GM23338 (cell line): ENCODE measurements around the gene KLHL26.

Source experiments
- CTCF ChIP-seq, 2 experiments: fragments of 200-600 bp in 1 of 2; sonication (generic) in 1 of 2; conservative IDR thresholded peaks; 2 replicates each; pipeline versions ENCODE4 v1.5.1 to v1.6.1; 2016 to 2017; ENCODE audit warnings: antibody characterized with exemption in 2 of 2, low read depth in 2 of 2, mild to moderate bottlenecking in 2 of 2, moderate library complexity in 1 of 2
- EZH2 ChIP-seq: fragments of 200-600 bp; sonication (generic); IDR thresholded peaks from one replicate; pipeline ENCODE4 v1.8.0; 2017; ENCODE audit warnings: antibody characterized with exemption, mild to moderate bottlenecking, low read depth; ENCODE audit not compliant: unreplicated experiment
- STAT1 ChIP-seq: IDR thresholded peaks from one replicate; pipeline ENCODE4 v1.6.1; 2016; ENCODE audit warnings: antibody characterized with exemption; ENCODE audit not compliant: unreplicated experiment

GRCh38 chr19:18608805-18609716, 27.8 kb upstream of the KLHL26 start:
- TF ChIP-seq CTCF (conservative IDR thresholded peaks at IDR 0.05; ENCODE audit: low read depth in 2 of 2) (0 out of 4 replicates have a peak, but pooled peaks of 1 of the 2 experiments have one; percentile 2), STAT1 (no peak), EZH2 (no peak)
